H9 (cell line): ENCODE results near the gene C19orf85. TPM values are rescaled to one million over a fixed set of nuclear protein-coding genes. Genes with fewer than 3 reads are reported as not detected.

Experiments used
- DNase-seq: peaks from one replicate; pipeline ENCODE4 v3.0.0-alpha.2; 2017
- H2AFZ ChIP-seq: one replicate; pipeline ENCODE4 v1.6.1; 2013; ENCODE audit warnings: mild to moderate bottlenecking, low read length, control low read depth, moderate library complexity
- H2AK5ac ChIP-seq: 2 replicates; pipeline ENCODE4 v1.6.1; 2013; ENCODE audit warnings: low read length, control low read depth, mixed read lengths; ENCODE audit not compliant: insufficient read length
- H2BK120ac ChIP-seq: one replicate; pipeline ENCODE4 v1.6.1; 2013; ENCODE audit warnings: low read depth, mild to moderate bottlenecking, low read length, control low read depth, inconsistent platforms; ENCODE audit not compliant: poor library complexity, severe bottlenecking
- H2BK12ac ChIP-seq: 2 replicates; pipeline ENCODE4 v1.6.1; 2013; ENCODE audit warnings: low read length, control low read depth, mixed read lengths, low read depth; ENCODE audit not compliant: insufficient read length
- H2BK15ac ChIP-seq: 2 replicates; pipeline ENCODE4 v1.6.1; 2013; ENCODE audit warnings: low read depth, low read length, control low read depth
- H2BK20ac ChIP-seq: one replicate; pipeline ENCODE4 v1.6.1; 2013; ENCODE audit warnings: low read depth, mild to moderate bottlenecking, low read length, control low read depth, inconsistent platforms; ENCODE audit not compliant: poor library complexity, severe bottlenecking
- H2BK5ac ChIP-seq: 2 replicates; pipeline ENCODE4 v1.6.1; 2013; ENCODE audit warnings: low read length, control low read depth, mixed read lengths; ENCODE audit not compliant: insufficient read length
- H3K14ac ChIP-seq: 2 replicates; pipeline ENCODE4 v1.6.1; 2013; ENCODE audit warnings: low read length, control low read depth; ENCODE audit not compliant: insufficient read depth
- H3K18ac ChIP-seq: 2 replicates; pipeline ENCODE4 v1.6.1; 2013; ENCODE audit warnings: low read depth, mild to moderate bottlenecking, mixed read lengths, low read length, control low read depth; ENCODE audit not compliant: insufficient read length
- H3K23ac ChIP-seq: 2 replicates; pipeline ENCODE4 v1.6.1; 2013; ENCODE audit warnings: low read length, control low read depth, mixed read lengths, low read depth; ENCODE audit not compliant: insufficient read length
- H3K23me2 ChIP-seq: 2 replicates; pipeline ENCODE4 v1.6.1; 2013; ENCODE audit warnings: low read depth, mild to moderate bottlenecking, mixed read lengths, low read length, control low read depth; ENCODE audit not compliant: insufficient read length, poor library complexity, severe bottlenecking
- H3K27ac ChIP-seq: 2 replicates; pipeline ENCODE4 v1.5.1; 2013; ENCODE audit warnings: low read length, control low read depth, mixed read lengths, low read depth; ENCODE audit not compliant: insufficient read length
- H3K27me3 ChIP-seq: 2 replicates; pipeline ENCODE4 v1.6.1; 2013; ENCODE audit warnings: low read length, control low read depth, inconsistent platforms; ENCODE audit not compliant: insufficient read depth
- H3K4ac ChIP-seq: 2 replicates; pipeline ENCODE4 v1.6.1; 2013; ENCODE audit warnings: low read depth, mild to moderate bottlenecking, control low read depth, inconsistent platforms, low read length, moderate library complexity
- H3K4me1 ChIP-seq: 2 replicates; pipeline ENCODE4 v1.6.1; 2013; ENCODE audit warnings: low read length, control low read depth, inconsistent platforms; ENCODE audit not compliant: insufficient read depth
- H3K4me2 ChIP-seq: 2 replicates; pipeline ENCODE4 v1.6.1; 2013; ENCODE audit warnings: low read length, control low read depth, mixed read lengths; ENCODE audit not compliant: insufficient read length, insufficient read depth
- H3K56ac ChIP-seq: 2 replicates; pipeline ENCODE4 v1.6.1; 2013; ENCODE audit warnings: low read depth, mild to moderate bottlenecking, mixed read lengths, low read length, control low read depth; ENCODE audit not compliant: insufficient read length
- H3K79me1 ChIP-seq: 2 replicates; pipeline ENCODE4 v1.6.1; 2013; ENCODE audit warnings: low read depth, mild to moderate bottlenecking, moderate library complexity, low read length, control low read depth, inconsistent platforms; ENCODE audit not compliant: insufficient read depth, poor library complexity, severe bottlenecking
- H3K79me2 ChIP-seq: 2 replicates; pipeline ENCODE4 v1.6.1; 2013; ENCODE audit warnings: low read length, control low read depth, inconsistent platforms; ENCODE audit not compliant: insufficient read depth
- H3K9ac ChIP-seq: 2 replicates; pipeline ENCODE4 v1.6.1; 2013; ENCODE audit warnings: low read length, control low read depth, mixed read lengths; ENCODE audit not compliant: insufficient read length; ENCODE audit errors: extremely low read depth
- H3K9me3 ChIP-seq: one replicate; pipeline ENCODE4 v1.6.1; 2013; ENCODE audit warnings: low read depth, low read length, inconsistent platforms; ENCODE audit not compliant: control insufficient read depth
- H3T11ph ChIP-seq: one replicate; pipeline ENCODE4 v1.6.1; 2013; ENCODE audit warnings: mild to moderate bottlenecking, low read length, control low read depth, inconsistent platforms
- H4K20me1 ChIP-seq: one replicate; pipeline ENCODE4 v1.6.1; 2013; ENCODE audit not compliant: control insufficient read depth, insufficient read length, insufficient read depth
- H4K5ac ChIP-seq: 2 replicates; pipeline ENCODE4 v1.6.1; 2013; ENCODE audit warnings: low read depth, mild to moderate bottlenecking, mixed read lengths, low read length, control low read depth; ENCODE audit not compliant: insufficient read length
- H4K8ac ChIP-seq: replicated peaks from 2 replicates; pipeline ENCODE4 v1.6.1; 2013; ENCODE audit warnings: low read length, control low read depth, mixed read lengths, low read depth; ENCODE audit not compliant: insufficient read length
- H4K91ac ChIP-seq: 2 replicates; pipeline ENCODE4 v1.6.1; 2013; ENCODE audit warnings: low read depth, mild to moderate bottlenecking, moderate library complexity, mixed read lengths, low read length, control low read depth; ENCODE audit not compliant: insufficient read length
- H3K27ac Mint-ChIP-seq, 3 experiments: 2 replicates in 2 of 3; 3 replicates in 1 of 3; pipeline ENCODE4 v1.8.0; 2020 to 2021; ENCODE audit warnings: mixed read lengths in 3 of 3, mild to moderate bottlenecking in 1 of 3, moderate library complexity in 1 of 3
- H3K27me3 Mint-ChIP-seq: 2 replicates; pipeline ENCODE4 v1.8.0; 2021; ENCODE audit warnings: low read depth, mild to moderate bottlenecking, moderate library complexity, mixed read lengths
- H3K36me3 Mint-ChIP-seq, 3 experiments: 2 replicates in 2 of 3; 3 replicates in 1 of 3; pipeline ENCODE4 v1.8.0; 2020 to 2021; ENCODE audit warnings: low read depth in 3 of 3, mixed read lengths in 3 of 3; ENCODE audit not compliant: insufficient read depth in 1 of 3
- H3K4me1 Mint-ChIP-seq, 2 experiments: 2 replicates each; pipeline ENCODE4 v1.8.0; 2020; ENCODE audit warnings: mixed read lengths in 2 of 2
- H3K4me3 Mint-ChIP-seq, 2 experiments: 2 replicates in 1 of 2; 3 replicates in 1 of 2; pipeline ENCODE4 v1.8.0; 2020 to 2021; ENCODE audit warnings: mild to moderate bottlenecking in 2 of 2, mixed read lengths in 2 of 2, moderate library complexity in 1 of 2
- H3K9me3 Mint-ChIP-seq, 2 experiments: 2 replicates in 1 of 2; 3 replicates in 1 of 2; pipeline ENCODE4 v1.8.0; 2020; ENCODE audit warnings: mild to moderate bottlenecking in 2 of 2, mixed read lengths in 2 of 2, moderate library complexity in 1 of 2
- CTCF ChIP-seq: fragments of 200-600 bp; sonication (generic); conservative IDR thresholded peaks from 3 replicates; pipeline ENCODE4 v1.8.0; 2021; ENCODE audit warnings: antibody characterized with exemption, mild to moderate bottlenecking
- WGBS: extraction: QIAGEN DNeasy Blood & Tissue Kit; methylation state at CpG from one replicate; pipeline ENCODE4 v1.1.7; 2013; ENCODE audit warnings: missing lambda C conversion rate, low lambda C conversion rate, mixed read lengths; ENCODE audit not compliant: insufficient read length; ENCODE audit errors: extremely low coverage; 5-methylcytosine and 5-hydroxymethylcytosine counted together
- total RNA-seq: library from RNA; stranded (reverse); gene quantifications from 2 replicates; pipeline ENCODE4 v1.2.1, GENCODE V29; 2021

C19orf85 gene
- total RNA-seq, 1 experiment from 2014 or later: 1.2 TPM

GRCh38 chr19:55452749-55453346, 11.7 kb downstream of the C19orf85 start:
- Histone ChIP-seq H4K91ac (no peak overlapping the region), H2BK5ac (no peak overlapping the region), H4K8ac (no peak overlapping the region), H3K4me1 (no peaks in the 10 kb centered on the region), H2BK120ac (no peak overlapping the region), H2BK15ac (no peak overlapping the region), H4K20me1 (no peaks in the 10 kb centered on the region), H3K79me2 (no peaks in the 10 kb centered on the region), H3K23me2 (peaks cover 4% of the 10 kb centered on the region), H4K5ac (no peak overlapping the region), H3K4me2 (peak overlapping the region; percentile 86), H3T11ph (no peak overlapping the region), H3K9ac (no peak overlapping the region), H3K27ac (no peak overlapping the region), H3K14ac (no peak overlapping the region), H3K79me1 (no peaks in the 10 kb centered on the region), H3K9me3 (no peaks in the 10 kb centered on the region), H2AFZ (no peak overlapping the region), H3K27me3 (peaks cover 25% of the 10 kb centered on the region; the same call in 1 of the 2 replicates), H3K18ac (no peak overlapping the region), H2AK5ac (no peak overlapping the region), H2BK12ac (no peak overlapping the region), H3K4ac (no peak overlapping the region), H3K23ac (no peak overlapping the region), H2BK20ac (no peak overlapping the region), H3K56ac (no peak overlapping the region)
- TF ChIP-seq CTCF: no peak
- Mint-ChIP-seq H3K9me3 (no peaks in the 10 kb centered on the region; a peak in 1 of 5 replicates), H3K27ac (peak overlapping the region in 1 of 3 experiments; percentile 27; a peak in 1 of 7 replicates), H3K36me3 (peaks cover 15 to 18% (median 16%) of the 10 kb centered on the region in 3 experiments; a peak in 5 of 7 replicates), H3K4me3 (peak overlapping the region; percentile 35 to 87), H3K4me1 (peaks cover 3 to 15% of the 10 kb centered on the region in 2 experiments; a peak in 3 of 4 replicates), H3K27me3 (peaks cover 27% of the 10 kb centered on the region)
- WGBS: no CpG with 5 or more reads among the region's 34 CpGs
- DNase-seq: peak; percentile 93
